D721Med (cell line): ENCODE data around the gene RASAL3.

Source experiments
- DNase-seq: peaks from one replicate; pipeline ENCODE4 v3.0.0; 2011; ENCODE audit warnings: low spot score; ENCODE audit not compliant: insufficient read length
- FAIRE-seq: peaks from 2 replicates; lab custom pipeline; 2011; peaks lifted over from hg19 to GRCh38; lab: Jason Lieb, UNC
- CTCF ChIP-seq: IDR thresholded peaks from 2 replicates; pipeline ENCODE4 v1.5.1; 2012; ENCODE audit warnings: mild to moderate bottlenecking, control low read depth; ENCODE audit not compliant: insufficient read depth; ENCODE audit errors: missing control alignments

The RASAL3 gene

GRCh38 chr19:15456871-15457700 lies 7.3 kb downstream of the RASAL3 start:
- no peak for TF ChIP-seq CTCF
- peak; percentile 46 for DNase-seq
- no peak for FAIRE-seq

- FAIRE-seq = no peak
- peak; percentile 10 for DNase-seq
- TF ChIP-seq CTCF = no peak
Observed at GRCh38 chr19:15456441-15456840, 7.9 kb downstream of the RASAL3 start.

GRCh38 chr19:15455996-15456395 lies 8.3 kb downstream of the RASAL3 start:
- no peak for FAIRE-seq
- peak; percentile 5 for DNase-seq
- TF ChIP-seq CTCF = no peak

GRCh38 chr19:15453906-15454860 lies 10.2 kb downstream of the RASAL3 start:
- FAIRE-seq (no peak), DNase-seq (no peak)
- no peak for TF ChIP-seq CTCF

GRCh38 chr19:15453091-15453578 lies 11.2 kb downstream of the RASAL3 start:
- no peak for TF ChIP-seq CTCF
- FAIRE-seq (no peak), DNase-seq (no peak)

GRCh38 chr19:15452111-15453047 lies 12.0 kb downstream of the RASAL3 start:
- no peak for FAIRE-seq
- TF ChIP-seq CTCF = no peak
- DNase-seq = no peak
